ENCODE measurements around the gene KDM4C.
"Not testable (repeated sequence)": the region's sequence is repeated elsewhere in the genome, so short reads cannot be mapped to it uniquely, and the experiment has no call there.

KDM4C gene

GRCh38 chr9:6716766-6717165, 41.0 kb upstream of the KDM4C start:
- TF ChIP-seq CTCF (IDR thresholded peaks at IDR 0.05; ENCODE audit: control insufficient read depth, extremely low read depth, insufficient read depth), result no peak
- no peak for DNase-seq (ENCODE audit: low read depth)

GRCh38 chr9:6723881-6724420, 33.8 kb upstream of the KDM4C start:
- no peak overlapping the region for H3K4me3 ChIP-seq (ENCODE audit: low read depth, low read length)
- DNase-seq (ENCODE audit: low read depth), result no peak
- TF ChIP-seq CTCF (IDR thresholded peaks at IDR 0.05; ENCODE audit: control insufficient read depth, extremely low read depth, insufficient read depth), result no peak

More at GRCh38 chr9:6716766-6717165, 41.0 kb upstream of the KDM4C start:
- no peak overlapping the region for H3K4me3 ChIP-seq (ENCODE audit: low read depth, low read length)

GRCh38 chr9:6733257-6733656, 24.5 kb upstream of the KDM4C start:
- DNase-seq (ENCODE audit: low read depth), result no peak

GRCh38 chr9:6733831-6734230, 23.9 kb upstream of the KDM4C start:
- TF ChIP-seq CTCF (IDR thresholded peaks at IDR 0.05; ENCODE audit: control insufficient read depth, extremely low read depth, insufficient read depth), result no peak
- no peak for DNase-seq (ENCODE audit: low read depth)
- no peak overlapping the region for H3K4me3 ChIP-seq (ENCODE audit: low read depth, low read length)

More at GRCh38 chr9:6733257-6733656, 24.5 kb upstream of the KDM4C start:
- H3K4me3 ChIP-seq (ENCODE audit: low read depth, low read length), result no peak overlapping the region
- TF ChIP-seq CTCF (IDR thresholded peaks at IDR 0.05; ENCODE audit: control insufficient read depth, extremely low read depth, insufficient read depth), result no peak

- no peak for TF ChIP-seq CTCF (IDR thresholded peaks at IDR 0.05; ENCODE audit: control insufficient read depth, extremely low read depth, insufficient read depth)
- DNase-seq (ENCODE audit: low read depth), result no peak
- no peak overlapping the region for H3K4me3 ChIP-seq (ENCODE audit: low read depth, low read length)
Observed at GRCh38 chr9:6735422-6735821, 22.4 kb upstream of the KDM4C start.

- DNase-seq (ENCODE audit: low read depth), result no peak
- no peak overlapping the region for H3K4me3 ChIP-seq (ENCODE audit: low read depth, low read length)
- peak; percentile 56 for TF ChIP-seq CTCF (IDR thresholded peaks at IDR 0.05; ENCODE audit: control insufficient read depth, extremely low read depth, insufficient read depth)
Observed at GRCh38 chr9:6739218-6739617, 18.6 kb upstream of the KDM4C start.

- not testable (repeated sequence) for DNase-seq (ENCODE audit: low read depth); H3K4me3 ChIP-seq (ENCODE audit: low read depth, low read length)
Observed at GRCh38 chr9:6748861-6749260, 8.9 kb upstream of the KDM4C start.

GRCh38 chr9:6754861-6755260, 2.9 kb upstream of the KDM4C start:
- H3K4me3 ChIP-seq (ENCODE audit: low read depth, low read length); DNase-seq (ENCODE audit: low read depth): not testable (repeated sequence)

All from LNCaP clone FGC (cell line).